HG03108 (cell line): ENCODE measurements around the gene DLG1.

ENCODE experiments used
- ATAC-seq: cut with Tn5 transposase; IDR thresholded peaks from one replicate; pipeline ENCODE4 v1.9.1; 2021; ENCODE audit warnings: moderate library complexity; ENCODE audit not compliant: unreplicated experiment

DLG1 gene

GRCh38 chr3:197320582-197320981 is 22.2 kb upstream of the DLG1 start:
- no peak for ATAC-seq

GRCh38 chr3:197317250-197317963 is 19.0 kb upstream of the DLG1 start:
- ATAC-seq: no peak

- no peak for ATAC-seq
These were observed 14.0 kb upstream of the DLG1 start for GRCh38 chr3:197312431-197312830.

GRCh38 chr3:197311591-197311990 is 13.2 kb upstream of the DLG1 start:
- no peak for ATAC-seq

DNA sequence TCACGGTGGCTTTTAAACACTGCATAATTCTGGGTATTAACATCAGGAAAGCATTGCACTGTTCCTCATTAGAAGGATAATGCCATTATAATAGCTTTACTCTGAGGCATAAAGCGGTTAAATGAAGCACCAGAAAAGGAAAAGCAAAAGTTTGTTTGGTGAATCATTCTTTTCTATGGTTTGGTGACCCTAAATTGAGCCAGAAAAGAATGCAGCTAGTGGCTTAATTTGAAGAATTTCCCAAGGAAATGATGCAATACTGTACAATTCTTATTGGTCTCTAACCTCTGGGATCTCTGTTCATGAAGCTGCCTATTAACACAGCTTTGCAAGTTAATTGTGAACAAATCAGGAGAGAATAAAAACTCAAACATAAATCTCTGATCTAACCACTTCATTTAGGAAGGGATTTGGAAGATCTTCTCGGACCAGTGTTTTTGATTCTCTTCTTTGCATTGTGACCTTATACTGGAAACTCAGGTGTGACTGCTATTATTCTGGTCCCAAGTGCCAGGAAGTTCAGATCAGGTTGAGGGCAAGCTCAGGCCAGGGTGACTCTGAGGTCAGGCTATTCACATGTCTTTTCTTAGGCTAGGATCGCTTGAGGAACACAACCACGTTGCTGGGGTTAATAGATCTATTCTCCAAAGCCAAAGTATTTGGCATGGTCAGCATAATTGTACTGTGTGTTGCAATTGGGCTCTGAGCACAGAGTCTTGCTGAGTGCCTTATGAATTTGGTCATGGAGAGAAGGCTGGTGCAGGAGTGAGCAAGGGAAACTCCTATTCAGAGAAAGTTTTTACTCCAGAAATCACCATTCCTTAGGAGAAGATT is 11.3 kb upstream of the DLG1 start:
- ATAC-seq: no peak

DNA sequence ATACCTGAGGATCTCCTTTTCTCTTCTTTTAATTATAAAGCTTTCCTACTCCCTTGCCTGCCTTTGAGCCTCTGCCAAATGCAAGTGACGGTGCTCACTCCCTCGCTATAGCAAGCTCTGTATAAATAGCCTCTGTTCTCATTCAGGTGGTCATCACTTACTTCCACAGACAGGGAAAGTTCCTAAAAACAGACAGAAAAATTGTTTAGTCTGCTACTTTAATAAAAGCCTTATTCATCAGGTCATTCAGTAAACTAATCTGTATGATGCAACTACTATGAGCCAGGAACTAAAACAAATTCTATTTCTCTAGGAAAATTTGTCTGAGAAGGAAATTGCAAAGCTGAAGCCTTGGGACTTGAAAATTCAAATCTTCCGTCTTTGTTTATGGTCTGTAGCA is 10.2 kb upstream of the DLG1 start:
- no peak for ATAC-seq

DNA sequence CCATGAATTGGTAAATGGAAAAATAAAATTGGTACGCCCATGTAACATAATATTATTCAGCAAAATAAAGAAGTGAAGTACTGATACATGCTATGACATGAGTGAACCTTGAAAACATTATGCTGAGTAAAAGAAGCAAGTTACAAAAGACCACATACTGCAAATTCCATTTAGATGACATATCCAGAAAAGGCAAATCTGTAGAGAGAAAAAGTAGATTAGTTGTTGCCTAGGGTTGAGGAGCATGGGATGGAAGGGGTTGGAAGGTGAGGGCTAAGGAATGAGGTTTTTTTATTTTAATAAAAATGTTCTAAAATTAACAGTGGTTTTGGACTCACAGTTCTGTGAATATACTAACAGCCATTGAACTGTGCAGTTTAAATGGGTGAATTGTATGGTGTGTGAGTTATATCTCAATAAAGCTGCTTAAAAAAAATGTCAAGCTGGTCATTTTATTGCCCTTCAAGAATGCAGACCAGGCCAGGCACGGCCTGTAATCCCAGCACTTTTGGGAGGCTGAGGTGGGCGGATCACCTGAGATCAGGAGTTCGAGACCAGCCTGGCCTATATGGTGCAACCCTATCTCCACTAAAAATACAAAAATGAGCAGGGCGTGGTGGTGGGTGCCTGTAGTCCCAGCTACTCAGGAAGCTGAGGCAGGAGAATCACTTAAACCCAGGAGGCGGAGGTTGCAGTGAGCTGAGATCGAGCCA is 8.1 kb upstream of the DLG1 start:
- no peak for ATAC-seq

- ATAC-seq: peak; percentile 62
These were observed 7.4 kb upstream of the DLG1 start for GRCh38 chr3:197305854-197306253.

DNA sequence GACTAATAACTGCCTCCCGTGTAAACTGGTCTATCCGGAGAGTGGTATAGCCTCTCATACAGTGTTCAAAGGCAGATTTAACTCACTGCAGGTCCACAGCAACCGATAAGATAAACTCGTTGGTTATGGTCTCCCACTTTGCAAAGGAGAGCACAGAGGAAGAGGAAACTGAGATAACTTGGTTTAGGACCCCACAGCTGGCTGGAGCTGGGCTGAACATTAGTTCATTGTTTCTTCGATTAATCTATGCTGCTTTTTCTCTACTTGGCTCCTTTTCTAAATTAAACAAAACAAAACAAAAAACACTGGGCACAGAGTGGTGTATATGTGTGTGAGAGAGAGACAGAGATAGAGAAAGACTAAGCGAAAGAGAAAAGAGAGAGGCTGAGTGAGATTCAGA is 5.0 kb upstream of the DLG1 start:
- ATAC-seq: no peak

DNA sequence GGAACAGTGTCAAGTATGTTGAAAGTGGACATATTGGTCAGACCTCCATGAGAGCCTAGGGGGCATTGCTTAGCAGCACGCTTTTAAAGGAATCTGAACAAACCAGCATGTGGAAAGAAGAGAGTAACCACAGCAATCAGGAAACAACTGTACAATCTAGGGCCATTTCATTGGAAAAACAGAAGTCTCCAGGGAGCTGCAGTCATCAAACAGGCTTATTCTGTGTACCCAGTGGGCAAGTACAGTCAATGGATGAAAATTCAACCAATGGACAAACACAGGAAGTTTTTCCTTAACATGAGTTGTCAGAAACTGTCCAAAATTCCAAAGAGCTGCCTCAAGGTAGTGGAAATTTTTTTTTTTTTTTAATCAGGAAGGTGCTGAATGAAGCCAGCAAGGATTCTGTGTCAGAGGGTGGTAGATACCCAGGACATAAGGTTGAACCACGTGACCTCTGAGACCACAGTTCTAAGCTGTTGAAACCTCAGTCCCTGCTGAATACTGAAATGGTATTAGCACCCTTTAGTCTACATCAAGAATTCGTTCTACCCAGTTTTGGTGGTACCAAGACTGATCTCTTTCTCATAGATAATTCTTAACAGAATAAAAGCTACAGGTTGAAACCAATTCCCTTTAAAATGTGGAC is 4.4 kb upstream of the DLG1 start:
- no peak for ATAC-seq

DNA sequence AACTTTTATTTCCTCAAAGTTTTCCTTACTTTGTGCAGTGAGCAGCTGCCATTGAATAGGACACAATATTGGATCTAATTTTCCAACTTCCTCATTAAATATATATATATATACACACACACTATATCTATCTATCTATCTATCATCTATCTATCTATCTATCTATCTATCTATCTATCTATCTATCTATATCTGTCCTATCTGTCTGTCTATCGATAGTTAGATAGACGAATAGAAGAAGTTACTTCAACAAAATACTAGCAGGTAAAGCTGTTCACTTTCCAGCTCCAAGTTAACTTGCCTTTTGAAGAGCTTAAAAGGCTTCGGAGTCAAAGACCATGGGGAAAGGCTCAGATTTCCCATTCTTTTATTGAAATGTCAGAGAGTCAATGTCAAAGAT is 3.6 kb upstream of the DLG1 start:
- no peak for ATAC-seq

DNA sequence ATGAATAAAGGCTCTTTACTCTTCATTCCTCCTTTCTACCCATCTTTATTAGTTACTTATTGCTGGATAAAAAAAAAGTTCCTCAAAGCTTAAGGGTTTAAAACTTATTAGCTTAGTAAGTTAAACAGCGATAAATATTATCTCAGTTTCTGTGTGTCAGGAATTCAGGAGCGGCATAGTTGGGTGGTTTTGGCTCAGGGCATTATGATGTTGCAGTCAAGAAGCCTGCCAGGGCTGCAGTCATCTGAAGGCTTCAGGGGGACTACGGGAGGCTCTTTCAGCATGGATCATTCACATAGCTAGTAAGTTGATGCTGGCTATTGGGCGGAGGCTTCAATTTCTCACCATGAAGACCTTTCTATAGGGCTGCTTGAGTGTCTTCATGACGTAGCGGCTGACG is 1.9 kb upstream of the DLG1 start:
- ATAC-seq: no peak

- ATAC-seq: peak; percentile 13
These were observed 788 bp upstream of the DLG1 start for GRCh38 chr3:197298945-197299854.

DNA sequence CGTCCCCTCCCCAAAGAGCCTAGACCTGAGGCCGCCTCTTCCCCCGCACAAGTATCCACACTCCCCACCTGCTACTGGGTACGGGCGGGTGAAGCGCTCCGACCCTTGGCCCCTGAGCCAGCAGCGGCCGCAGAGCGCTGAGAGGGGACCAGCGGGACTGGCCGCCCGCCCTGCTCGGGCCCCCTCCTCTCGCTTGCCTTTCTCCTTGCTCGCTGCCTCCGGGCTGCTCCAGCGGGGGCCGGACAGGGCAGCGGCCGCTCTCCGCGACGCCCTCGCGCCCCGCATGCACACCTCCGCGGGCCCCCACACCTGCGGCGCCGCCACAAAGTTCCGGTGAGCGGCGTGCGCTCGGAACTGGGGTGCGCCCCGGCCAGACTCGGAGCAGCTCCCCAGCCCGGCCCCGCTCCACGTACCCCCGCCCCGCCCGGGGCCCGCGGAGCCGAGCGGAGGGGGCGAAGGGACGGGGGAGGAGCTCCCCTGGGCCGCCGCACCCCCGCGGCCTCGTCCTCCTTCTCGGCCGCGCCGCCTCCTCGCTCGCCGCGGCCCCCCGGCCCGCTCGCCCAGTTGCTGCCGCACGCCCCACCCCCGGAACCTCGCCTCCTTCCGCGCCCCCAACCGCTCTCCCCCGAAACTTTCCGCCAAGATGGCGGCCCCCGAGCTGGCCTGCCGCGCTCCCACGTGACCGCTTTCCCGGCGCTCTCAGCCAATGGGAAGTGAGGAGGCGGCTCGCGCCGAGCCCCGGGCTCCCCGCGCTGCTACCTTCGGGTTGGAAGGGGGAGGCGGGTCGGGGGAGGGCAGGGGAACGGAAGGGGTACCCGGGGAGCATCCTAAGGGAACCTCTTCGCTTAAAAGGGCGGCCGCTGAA is 704 bp downstream of the DLG1 start:
- ATAC-seq: peak; percentile 62

DNA sequence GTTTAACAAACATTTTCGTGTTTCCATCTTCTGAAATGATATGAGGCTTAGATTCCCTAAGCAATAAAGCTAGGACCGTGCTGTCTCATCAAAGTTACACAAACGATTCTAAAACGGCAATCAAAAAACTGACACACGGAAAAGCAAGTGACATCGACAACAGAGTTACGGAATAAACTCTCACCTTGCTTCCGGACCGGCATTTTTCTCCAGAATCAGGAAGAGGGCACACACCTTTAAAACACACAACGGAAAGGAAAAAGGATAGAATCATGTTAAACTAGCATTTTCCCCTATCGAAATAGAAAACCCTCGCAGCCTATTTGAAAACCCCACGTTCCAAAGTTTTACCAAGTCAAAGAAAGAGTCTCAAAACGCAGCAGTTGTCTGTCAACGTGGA is 1.4 kb downstream of the DLG1 start:
- ATAC-seq: no peak

- ATAC-seq: no peak
These were observed 1.9 kb downstream of the DLG1 start for GRCh38 chr3:197296545-197296944.

- ATAC-seq: no peak
These were observed 2.5 kb downstream of the DLG1 start for GRCh38 chr3:197295871-197296270.

GRCh38 chr3:197293605-197294237 is 4.7 kb downstream of the DLG1 start:
- ATAC-seq: no peak

DNA sequence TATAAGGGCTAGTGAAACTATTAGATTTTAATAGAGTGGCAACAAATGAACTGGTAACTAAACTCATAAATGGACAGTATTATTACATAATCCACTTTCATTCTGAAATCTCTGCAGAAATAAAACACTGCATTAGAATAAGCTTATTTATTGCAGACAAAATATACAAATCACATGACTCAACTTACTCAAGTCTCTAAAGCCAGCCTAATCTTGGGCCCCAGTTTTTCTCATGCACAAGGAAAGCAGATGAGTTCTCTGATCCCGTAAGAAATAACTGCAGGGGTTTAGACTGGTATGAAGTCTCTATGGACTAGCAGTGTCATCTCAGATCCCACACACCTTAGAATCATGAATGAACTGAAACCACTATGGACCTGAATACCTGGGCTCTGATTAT is 5.8 kb downstream of the DLG1 start:
- ATAC-seq: no peak
